ENCODE data around the gene ZNF732.
"Not testable (repeated sequence)": the region's sequence is repeated elsewhere in the genome, so short reads cannot be mapped to it uniquely, and the experiment has no call there.

Gene ZNF732

DNA sequence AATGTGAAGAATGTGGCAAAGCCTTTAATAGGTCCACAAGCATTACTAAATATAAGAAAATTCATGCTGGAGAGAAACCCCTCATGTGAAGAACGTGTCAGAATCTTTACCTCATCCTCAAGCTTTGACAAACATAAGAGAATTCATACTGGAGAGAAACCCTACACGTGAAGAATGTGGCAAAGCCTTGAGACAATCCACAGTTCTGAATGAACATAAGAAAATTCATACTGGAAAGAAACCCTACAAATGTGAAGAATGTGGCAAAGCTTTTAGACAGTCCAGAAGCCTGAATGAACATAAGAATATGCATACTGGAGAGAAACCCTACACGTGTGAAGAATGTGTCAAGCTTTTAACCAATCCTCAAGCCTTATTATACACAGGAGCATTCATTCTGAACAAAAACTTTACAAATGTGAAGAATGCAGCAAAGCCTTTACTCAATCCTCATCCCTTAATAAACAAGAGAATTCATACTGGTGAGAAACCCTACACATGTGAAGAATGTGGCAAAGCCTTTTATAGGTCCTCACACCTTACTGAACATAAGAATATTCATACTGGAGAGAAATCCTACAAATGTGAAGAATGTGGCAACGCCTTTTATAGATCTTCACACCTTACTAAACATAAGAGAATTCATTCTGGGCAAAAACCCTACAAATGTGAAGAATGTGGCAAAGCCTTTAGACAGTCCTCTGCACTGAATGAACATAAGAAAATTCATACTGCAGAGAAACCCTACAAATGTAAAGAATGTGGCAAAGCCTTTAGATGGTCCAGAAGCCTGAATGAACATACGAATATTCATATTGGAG is 51.1 kb downstream of the ZNF732 start:
- no peak for DNase-seq

DNA sequence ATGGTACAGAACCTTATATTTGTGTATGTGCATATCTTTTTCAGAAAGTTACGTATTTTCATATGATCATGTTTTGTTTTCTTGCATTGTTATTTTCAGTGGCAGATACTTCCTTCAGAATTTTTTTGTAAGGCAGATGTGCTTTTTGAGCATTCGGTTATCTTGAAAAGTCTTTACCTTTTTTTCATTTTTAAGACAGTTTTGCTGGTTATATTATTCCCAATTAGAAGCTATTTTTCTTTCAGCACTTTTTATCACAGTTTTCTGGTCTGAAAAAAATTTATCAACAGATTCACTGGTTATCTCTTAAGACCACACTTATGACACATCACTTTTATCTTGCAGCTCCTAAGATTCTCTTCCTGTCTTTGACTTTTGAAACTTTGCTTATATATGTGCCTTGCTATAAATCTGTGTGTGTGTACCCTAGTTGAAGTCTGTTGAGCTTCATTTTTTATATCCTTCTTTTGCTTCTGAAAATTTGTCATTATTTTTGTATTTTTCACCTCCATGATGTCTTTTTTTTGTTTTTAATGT is 53.1 kb downstream of the ZNF732 start:
- DNase-seq: no peak

DNA sequence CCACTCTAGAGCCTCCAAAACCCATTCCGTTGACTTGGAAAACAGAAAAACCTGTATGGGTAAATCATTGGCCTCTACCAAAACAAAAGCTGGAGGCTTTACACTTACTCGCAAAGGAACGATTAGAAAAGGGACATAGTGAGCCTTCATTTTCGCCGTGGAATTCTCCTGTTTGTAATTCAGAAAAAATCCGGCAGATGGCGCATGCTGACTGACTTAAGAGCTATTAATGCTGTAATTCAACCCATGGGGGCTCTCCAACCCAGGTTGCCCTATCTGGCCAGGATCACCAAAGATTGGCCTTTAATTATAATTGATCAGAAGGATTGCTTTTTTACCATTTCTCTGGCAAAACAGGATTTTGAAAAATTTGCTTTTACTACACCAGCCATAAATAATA is 60.8 kb downstream of the ZNF732 start:
- peak; percentile 60 for DNase-seq

DNA sequence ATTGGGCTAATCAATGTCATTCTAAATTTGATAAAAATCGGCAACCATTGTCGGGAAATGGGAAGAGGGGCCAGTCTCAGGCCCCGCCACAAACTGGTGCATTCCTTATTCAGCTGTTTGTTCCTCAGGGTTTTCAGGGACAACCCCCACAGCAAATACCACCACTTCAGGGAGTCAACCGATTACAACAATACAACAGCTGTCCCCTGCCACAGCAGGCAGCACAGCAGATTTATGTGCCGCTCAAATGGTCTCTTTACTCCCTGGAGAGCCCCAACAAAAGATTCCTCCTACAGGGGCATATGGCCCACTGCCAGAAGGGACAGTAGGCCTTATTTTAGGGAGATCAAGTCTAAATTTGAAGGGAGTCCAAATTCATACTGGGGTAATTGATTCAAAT is 61.8 kb downstream of the ZNF732 start:
- DNase-seq: no peak

DNA sequence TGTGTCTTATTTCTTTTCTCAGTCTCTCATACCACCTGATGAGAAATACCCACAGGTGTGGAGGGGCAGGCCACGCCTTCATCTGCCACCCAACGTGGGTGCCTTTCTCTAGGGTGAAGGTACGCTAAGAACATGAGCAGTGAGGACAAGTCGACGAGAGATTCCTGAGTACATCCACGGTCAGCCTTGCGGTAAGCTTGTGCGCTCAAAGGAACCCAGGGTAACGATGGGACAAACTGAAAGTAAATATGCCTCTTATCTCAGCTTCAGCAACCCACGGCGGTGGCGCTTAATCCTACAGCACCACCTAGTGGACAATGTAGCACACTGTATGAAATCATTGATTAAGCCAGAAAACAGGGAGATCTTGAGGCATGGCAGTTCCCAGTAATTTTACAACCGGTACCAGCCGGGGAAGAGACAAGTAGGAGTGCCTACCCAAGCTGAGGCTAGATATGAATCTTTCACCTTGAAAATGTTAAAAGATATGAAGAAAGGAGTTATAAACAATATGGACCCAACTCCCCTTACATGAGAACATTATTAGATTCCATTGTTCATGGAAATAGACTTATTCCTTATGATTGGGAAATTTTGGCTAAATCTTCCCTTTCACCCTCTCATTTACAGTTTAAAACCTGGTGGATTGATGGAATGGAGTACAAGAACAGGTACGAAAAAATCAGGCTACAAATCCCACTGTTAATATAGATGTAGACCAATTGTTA is 63.0 kb downstream of the ZNF732 start:
- DNase-seq: peak; percentile 72

DNA sequence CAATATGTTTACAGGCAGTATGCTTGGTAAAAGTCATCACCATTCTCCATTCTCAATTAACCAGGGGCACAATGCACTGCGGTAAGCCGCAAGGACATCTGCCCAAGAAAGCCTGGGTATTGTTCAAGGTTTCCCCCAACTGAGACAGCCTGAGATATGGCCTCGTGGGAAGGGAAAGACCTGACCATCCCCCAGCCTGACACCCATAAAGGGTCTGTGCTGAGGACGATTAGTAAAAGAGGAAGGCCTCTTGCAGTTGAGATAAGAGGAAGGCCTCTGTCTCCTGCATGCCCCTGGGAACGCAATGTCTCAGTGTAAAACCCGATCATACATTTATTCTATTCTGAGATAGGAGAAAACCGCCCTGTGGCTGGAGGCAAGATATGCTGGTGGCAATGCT is 63.9 kb downstream of the ZNF732 start:
- DNase-seq: not testable (repeated sequence)

DNA sequence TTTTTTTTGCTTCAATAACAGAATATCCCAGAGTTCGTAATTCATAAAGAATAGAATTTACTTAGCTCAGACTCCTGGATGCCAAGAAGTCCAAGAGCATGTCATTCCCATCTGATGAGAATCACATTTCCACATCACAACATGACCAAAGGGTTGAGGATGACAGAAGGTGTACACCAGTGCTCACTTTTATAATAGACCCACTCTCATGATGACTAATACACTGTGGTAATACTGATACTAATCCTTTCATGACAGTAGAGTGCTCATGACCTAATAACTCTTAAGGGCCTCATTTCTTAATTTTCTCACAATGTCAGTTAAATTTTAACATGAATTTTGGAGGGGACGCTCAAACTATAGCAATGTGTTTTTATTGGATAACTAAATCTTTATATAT is 69.2 kb downstream of the ZNF732 start:
- no peak for DNase-seq

DNA sequence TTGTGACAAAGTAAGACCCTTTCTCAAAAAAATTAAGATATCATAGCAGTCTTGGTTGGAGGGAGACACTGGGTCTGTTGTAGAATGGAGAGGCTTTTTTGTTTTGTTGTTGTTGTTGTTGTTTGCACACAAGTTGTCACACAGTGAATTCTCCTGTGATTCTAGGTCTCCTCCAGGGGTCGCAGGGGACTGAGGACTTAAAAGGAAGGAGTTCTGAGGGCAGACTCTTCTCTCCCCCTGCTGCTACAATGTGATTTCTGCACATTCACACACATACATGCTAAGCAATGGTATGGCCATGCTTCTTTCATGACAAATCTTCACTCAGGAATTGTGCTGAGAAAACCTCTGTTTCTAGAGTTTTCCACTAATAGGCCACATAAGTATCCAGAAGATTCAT is 71.1 kb downstream of the ZNF732 start:
- DNase-seq: no peak

DNA sequence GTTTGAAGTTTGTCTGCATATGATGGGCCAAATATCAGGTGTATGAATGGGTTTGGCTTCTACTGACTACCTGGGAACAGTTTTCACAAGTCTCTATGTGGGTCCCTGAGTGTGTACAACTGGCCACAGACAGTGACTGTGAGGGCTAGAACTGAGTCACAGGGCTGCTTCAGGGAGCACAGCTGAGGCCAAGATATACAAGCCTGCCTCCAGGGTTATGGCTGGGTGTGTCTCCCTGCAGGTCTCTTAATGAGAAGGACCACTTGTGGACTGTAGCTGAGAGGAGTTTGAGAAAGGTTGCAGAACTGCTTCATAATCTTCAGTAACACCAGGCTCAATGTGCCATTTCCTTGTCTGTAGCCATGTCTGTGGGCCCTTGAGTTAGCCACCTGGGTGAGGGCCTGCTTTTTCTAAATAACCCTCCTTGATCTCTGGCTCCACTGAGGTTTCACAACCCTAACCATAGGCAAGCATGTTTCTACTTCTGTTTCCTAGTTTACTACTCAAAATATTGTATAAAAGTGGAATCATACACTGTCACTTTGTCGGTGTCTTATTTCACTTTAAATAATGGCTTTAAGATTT is 81.3 kb downstream of the ZNF732 start:
- no peak for DNase-seq
